Astrocyte (in vitro differentiated cells and primary cell): ENCODE measurements around the gene CARD19. TPM values are rescaled to one million over a fixed set of nuclear protein-coding genes. Genes with fewer than 3 reads are reported as not detected.

Experiments
- DNase-seq: peaks from one replicate; pipeline ENCODE4 v3.0.0-alpha.2; 2010; ENCODE audit warnings: low read depth
- FAIRE-seq: peaks from 2 replicates; lab custom pipeline; 2011; peaks lifted over from hg19 to GRCh38; lab: Jason Lieb, UNC
- H2AFZ ChIP-seq: 2 replicates; pipeline ENCODE4 v1.6.0; 2012; ENCODE audit warnings: low read depth, low read length, inconsistent platforms
- H3K27ac ChIP-seq: 2 replicates; pipeline ENCODE4 v1.5.1; 2011; ENCODE audit warnings: low read depth, low read length, inconsistent platforms
- H3K27me3 ChIP-seq: 2 replicates; pipeline ENCODE4 v1.6.0; 2011; ENCODE audit warnings: low read length, inconsistent platforms; ENCODE audit not compliant: insufficient read depth
- H3K36me3 ChIP-seq: 2 replicates; pipeline ENCODE4 v1.5.1; 2011; ENCODE audit warnings: low read length, inconsistent platforms; ENCODE audit not compliant: insufficient read depth
- H3K4me1 ChIP-seq: 2 replicates; pipeline ENCODE4 v1.5.1; 2011; ENCODE audit warnings: low read length, inconsistent platforms; ENCODE audit not compliant: insufficient read depth
- H3K4me2 ChIP-seq: 2 replicates; pipeline ENCODE4 v1.6.0; 2012; ENCODE audit warnings: low read length, inconsistent platforms
- H3K4me3 ChIP-seq: 2 replicates; pipeline ENCODE4 v1.5.1; 2011; ENCODE audit warnings: low read depth, mild to moderate bottlenecking, low read length, inconsistent platforms; ENCODE audit not compliant: insufficient read depth
- H3K79me2 ChIP-seq: 2 replicates; pipeline ENCODE4 v1.6.0; 2012; ENCODE audit warnings: mild to moderate bottlenecking, low read length, inconsistent platforms; ENCODE audit not compliant: insufficient read depth
- H3K9ac ChIP-seq: 2 replicates; pipeline ENCODE4 v1.6.0; 2012; ENCODE audit warnings: mild to moderate bottlenecking, low read length, inconsistent platforms
- H3K9me3 ChIP-seq: 2 replicates; pipeline ENCODE4 v1.5.1; 2012; ENCODE audit warnings: low read depth, mild to moderate bottlenecking, low read length, inconsistent platforms; ENCODE audit not compliant: insufficient read depth
- H4K20me1 ChIP-seq: 2 replicates; pipeline ENCODE4 v1.6.0; 2012; ENCODE audit warnings: low read length, inconsistent platforms; ENCODE audit not compliant: insufficient read depth
- H3K27ac Mint-ChIP-seq: one replicate; pipeline ENCODE4 v1.8.0; 2021; ENCODE audit warnings: mild to moderate bottlenecking, mixed read lengths; ENCODE audit not compliant: unreplicated experiment
- H3K27me3 Mint-ChIP-seq: one replicate; pipeline ENCODE4 v1.8.0; 2021; ENCODE audit warnings: low read depth, mixed read lengths; ENCODE audit not compliant: unreplicated experiment
- H3K36me3 Mint-ChIP-seq: one replicate; pipeline ENCODE4 v1.8.0; 2021; ENCODE audit warnings: low read depth, mixed read lengths; ENCODE audit not compliant: unreplicated experiment
- H3K4me1 Mint-ChIP-seq: one replicate; pipeline ENCODE4 v1.8.0; 2021; ENCODE audit warnings: low read depth, mixed read lengths; ENCODE audit not compliant: unreplicated experiment
- H3K4me3 Mint-ChIP-seq: one replicate; pipeline ENCODE4 v1.8.0; 2021; ENCODE audit warnings: mild to moderate bottlenecking, moderate library complexity, mixed read lengths; ENCODE audit not compliant: unreplicated experiment
- H3K9me3 Mint-ChIP-seq: one replicate; pipeline ENCODE4 v1.8.0; 2021; ENCODE audit warnings: mild to moderate bottlenecking, mixed read lengths; ENCODE audit not compliant: unreplicated experiment
- CTCF ChIP-seq: IDR thresholded peaks from 2 replicates; pipeline ENCODE4 v1.5.1; 2011; ENCODE audit warnings: low read depth, mild to moderate bottlenecking, inconsistent platforms, low read length, moderate library complexity; ENCODE audit not compliant: insufficient read depth
- EZH2 ChIP-seq: IDR thresholded peaks from 2 replicates; pipeline ENCODE4 v1.6.1; 2012; ENCODE audit warnings: mild to moderate bottlenecking, low read length, inconsistent platforms; ENCODE audit not compliant: insufficient read depth
- total RNA-seq: library from RNA; stranded (reverse); gene quantifications from 2 replicates; pipeline ENCODE4 v1.2.1, GENCODE V29; 2021

Gene CARD19
- total RNA-seq, 1 donor from 2014 or later, result 36.3 TPM

GRCh38 chr9:93091453-93092081 is 4.5 kb upstream of the CARD19 start:
- no peaks in the 10 kb centered on the region for H3K27me3 Mint-ChIP-seq
- Histone ChIP-seq H3K9me3 (peaks cover 14% of the 10 kb centered on the region), H2AFZ (no peak overlapping the region), H3K79me2 (peaks cover 3% of the 10 kb centered on the region), H3K36me3 (no peaks in the 10 kb centered on the region), H3K4me1 (peaks cover 6% of the 10 kb centered on the region), H4K20me1 (no peaks in the 10 kb centered on the region), H3K27me3 (no peaks in the 10 kb centered on the region), H3K9ac (no peak overlapping the region), H3K4me2 (no peak overlapping the region), H3K4me3 (no peak overlapping the region), H3K27ac (peak overlapping the region; percentile 42)
- peak overlapping the region; percentile 53 for H3K27ac Mint-ChIP-seq
- peaks cover 28% of the 10 kb centered on the region for H3K9me3 Mint-ChIP-seq
- peaks cover 7% of the 10 kb centered on the region for H3K36me3 Mint-ChIP-seq
- H3K4me3 Mint-ChIP-seq, result peak overlapping the region; percentile 4
- DNase-seq (peak; percentile 87), FAIRE-seq (no peak)
- TF ChIP-seq CTCF (no peak), EZH2 (no peak)
- peaks cover 11% of the 10 kb centered on the region for H3K4me1 Mint-ChIP-seq

GRCh38 chr9:93092251-93092991 is 3.6 kb upstream of the CARD19 start:
- peaks cover 25% of the 10 kb centered on the region for H3K9me3 Mint-ChIP-seq
- Histone ChIP-seq H3K79me2 (peaks cover 12% of the 10 kb centered on the region), H3K36me3 (no peaks in the 10 kb centered on the region), H3K4me1 (peaks cover 15% of the 10 kb centered on the region), H2AFZ (no peak overlapping the region), H3K9ac (no peak overlapping the region), H3K27ac (peak overlapping the region; percentile 42), H3K4me2 (no peak overlapping the region), H3K4me3 (no peak overlapping the region), H4K20me1 (peaks cover 7% of the 10 kb centered on the region), H3K9me3 (peaks cover 14% of the 10 kb centered on the region), H3K27me3 (no peaks in the 10 kb centered on the region)
- H3K4me1 Mint-ChIP-seq, result peaks cover 11% of the 10 kb centered on the region
- TF ChIP-seq CTCF (no peak), EZH2 (no peak)
- H3K27me3 Mint-ChIP-seq, result no peaks in the 10 kb centered on the region
- no peak overlapping the region for H3K4me3 Mint-ChIP-seq
- peak overlapping the region; percentile 53 for H3K27ac Mint-ChIP-seq
- peaks cover 7% of the 10 kb centered on the region for H3K36me3 Mint-ChIP-seq
- DNase-seq (no peak), FAIRE-seq (no peak)
